ENCODE results near the gene CLEC3B.

The CLEC3B gene

DNA sequence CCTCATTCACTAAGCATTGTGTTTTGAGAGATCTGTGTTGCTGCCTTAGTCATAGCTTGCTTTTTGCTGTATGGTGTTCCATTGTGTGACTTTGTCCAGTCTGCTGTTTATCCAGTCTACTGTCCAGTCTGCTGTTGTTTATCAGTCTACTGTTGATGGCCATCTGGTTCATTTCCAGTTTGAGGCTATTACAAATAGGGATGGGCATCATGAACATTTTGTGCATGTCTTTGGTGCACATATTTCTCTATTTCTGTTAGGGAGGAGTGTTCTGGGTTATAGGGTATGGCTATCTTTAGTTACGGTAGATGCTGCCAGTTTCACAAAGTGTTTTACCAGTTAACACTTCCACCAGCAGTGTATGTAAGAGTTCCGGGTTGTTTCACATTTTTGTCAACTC lies 22.2 kb upstream of the CLEC3B start:
- DNase-seq: no peak

DNA sequence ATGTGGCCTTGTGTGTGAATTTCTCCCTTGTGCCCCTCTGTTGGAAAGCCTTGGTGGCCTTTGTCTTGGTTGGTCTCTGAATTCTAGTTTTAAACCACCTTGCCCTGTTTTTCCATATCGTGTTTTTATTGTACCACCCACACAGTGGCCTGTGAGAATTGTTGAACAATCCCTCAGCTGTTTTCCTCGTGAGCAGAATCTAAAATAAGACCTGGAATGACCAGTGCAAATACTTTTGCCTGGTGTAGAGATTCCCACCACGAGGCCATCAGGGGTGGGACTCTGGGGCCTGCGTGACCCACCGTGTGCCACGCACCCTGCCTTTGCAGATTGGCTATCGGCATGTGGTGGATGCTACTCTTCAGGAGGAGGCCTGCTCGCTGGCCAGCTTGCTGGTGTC lies 19.0 kb upstream of the CLEC3B start:
- DNase-seq: no peak

- no peak for DNase-seq
These were observed 18.0 kb upstream of the CLEC3B start for GRCh38 chr3:45008117-45008516.

GRCh38 chr3:45009868-45010267 lies 16.2 kb upstream of the CLEC3B start:
- no peak for DNase-seq

DNA sequence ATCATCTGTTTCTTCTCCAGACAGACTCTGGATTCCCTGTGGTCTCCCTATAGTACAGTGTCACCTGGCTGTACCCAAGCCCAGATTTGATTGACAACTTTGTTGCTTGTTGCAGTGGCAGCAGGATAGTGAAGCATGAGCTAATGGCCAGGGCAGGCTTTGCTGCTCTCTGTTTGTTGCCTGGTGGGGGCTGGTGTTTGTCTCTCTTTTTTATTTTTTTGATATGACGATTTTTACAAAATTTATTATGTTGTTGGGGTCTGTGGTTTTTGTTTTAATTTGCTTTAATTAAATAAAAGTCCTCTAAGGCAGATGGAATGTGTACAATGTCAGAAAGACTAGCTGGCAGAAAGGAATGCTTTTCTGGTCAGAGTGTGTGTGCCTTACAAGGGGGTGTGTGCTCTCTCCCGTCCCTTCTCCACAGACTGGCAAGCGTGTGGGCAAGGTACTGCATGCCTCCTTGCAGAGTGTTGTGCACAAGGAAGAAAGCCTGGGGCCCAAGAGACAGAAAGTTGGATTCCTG lies 15.2 kb upstream of the CLEC3B start:
- DNase-seq: no peak

GRCh38 chr3:45011756-45012508 lies 14.2 kb upstream of the CLEC3B start:
- no peak for DNase-seq

DNA sequence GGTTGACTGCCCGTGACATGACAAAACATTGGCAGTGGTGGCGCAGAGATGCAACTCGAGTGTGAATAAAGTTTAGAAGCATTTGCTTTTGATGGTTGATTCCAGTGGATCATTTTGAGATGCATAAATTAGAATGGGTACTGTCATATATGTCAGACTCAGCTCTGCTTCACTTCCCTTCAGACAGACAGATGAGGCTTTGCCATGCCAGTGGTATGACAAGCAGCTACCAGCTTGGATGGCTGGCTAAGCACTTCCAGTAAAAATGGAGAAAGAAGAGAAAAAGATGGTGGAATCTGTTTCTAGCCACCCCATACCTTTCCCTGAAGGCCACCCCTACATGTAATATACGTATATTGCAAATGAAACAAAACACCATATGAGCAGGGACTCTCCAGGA lies 13.5 kb upstream of the CLEC3B start:
- no peak for DNase-seq

- no peak for DNase-seq
These were observed 9.2 kb upstream of the CLEC3B start for GRCh38 chr3:45016916-45017315.

DNA sequence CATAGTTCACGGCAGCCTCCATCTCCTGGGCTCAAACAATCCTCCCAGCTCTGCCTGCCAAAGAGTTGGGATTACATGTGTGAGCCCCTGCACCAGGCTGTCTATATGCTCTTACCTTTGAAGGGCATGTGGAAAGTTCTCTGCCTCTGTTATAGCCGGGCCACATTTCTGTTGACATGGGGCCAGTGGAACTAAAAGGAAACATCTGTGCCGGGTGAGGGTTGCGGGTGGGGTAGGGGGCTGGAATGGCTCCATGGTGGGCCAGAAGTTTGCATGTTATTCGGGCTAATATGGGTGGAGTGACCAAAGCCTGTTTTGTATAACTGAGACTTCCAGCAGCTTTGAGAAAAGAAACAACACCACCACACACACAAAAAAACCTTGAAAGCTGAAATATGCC lies 8.3 kb upstream of the CLEC3B start:
- DNase-seq: no peak

- DNase-seq: no peak
These were observed 5.6 kb upstream of the CLEC3B start for GRCh38 chr3:45020534-45020933.

- no peak for DNase-seq
These were observed 4.4 kb upstream of the CLEC3B start for GRCh38 chr3:45021524-45022297.

DNA sequence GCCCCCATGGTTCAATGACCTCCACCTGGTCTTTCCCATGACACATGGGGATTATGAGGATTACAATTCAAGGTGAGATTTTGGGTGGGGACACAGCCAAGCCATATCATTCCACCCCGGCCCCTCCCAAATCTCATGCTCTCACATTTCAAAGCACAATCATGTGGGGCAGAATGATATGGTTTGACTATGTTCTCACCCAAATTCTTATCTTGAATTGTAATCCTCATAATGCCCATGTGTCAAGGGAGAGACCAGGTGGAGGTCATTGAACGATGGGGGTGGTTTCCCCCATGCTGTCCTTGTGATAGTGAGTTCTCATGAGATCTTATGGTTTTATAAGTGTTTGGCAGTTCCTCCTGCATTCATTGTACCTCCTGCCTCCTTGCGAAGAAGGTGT lies 2.4 kb upstream of the CLEC3B start:
- DNase-seq: no peak

- DNase-seq: no peak
These were observed 1.4 kb upstream of the CLEC3B start for GRCh38 chr3:45024542-45025255.

GRCh38 chr3:45026957-45027356 lies 854 bp downstream of the CLEC3B start:
- DNase-seq: no peak

- no peak for DNase-seq
These were observed 1.3 kb downstream of the CLEC3B start for GRCh38 chr3:45027441-45027840.

DNA sequence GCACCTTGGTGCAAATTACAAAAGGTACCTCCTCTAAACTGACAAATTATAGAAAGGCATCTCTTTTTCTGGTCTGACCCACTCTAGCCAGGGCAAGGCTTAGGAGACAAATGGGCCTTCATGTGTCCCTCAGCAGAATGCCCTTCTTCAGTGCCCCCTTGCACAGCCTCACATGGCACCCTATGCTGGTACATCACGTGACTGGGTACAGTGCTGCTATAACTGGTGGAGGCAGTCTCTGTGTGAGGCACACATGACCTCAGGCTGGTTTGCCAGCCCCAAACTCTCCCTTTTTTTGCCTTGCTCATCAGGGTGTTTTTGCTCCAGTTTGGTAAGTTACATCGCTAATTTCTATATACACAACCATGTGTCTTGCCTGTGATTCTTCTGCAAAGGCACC lies 3.1 kb downstream of the CLEC3B start:
- DNase-seq: no peak

DNA sequence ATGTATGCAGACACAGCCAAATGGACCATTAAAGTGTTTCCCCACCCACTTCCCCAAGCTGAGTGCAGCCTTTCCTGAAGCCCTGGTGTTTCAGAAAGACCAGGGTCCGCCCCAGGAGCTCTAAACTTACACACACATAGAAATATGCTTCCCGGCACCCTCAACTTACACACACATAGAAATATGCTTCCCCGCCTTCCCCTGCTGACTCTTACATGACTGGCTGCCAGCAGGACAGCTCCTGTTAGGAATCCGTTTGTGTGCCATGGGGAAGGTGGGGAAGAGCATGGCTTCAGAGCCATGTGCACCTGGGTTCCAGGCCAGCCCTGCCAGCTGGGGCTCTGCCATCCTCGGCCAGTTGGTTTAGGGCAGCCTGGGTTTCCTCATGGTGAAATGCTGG lies 3.6 kb downstream of the CLEC3B start:
- no peak for DNase-seq

GRCh38 chr3:45031531-45031930 lies 5.4 kb downstream of the CLEC3B start:
- no peak for DNase-seq

DNA sequence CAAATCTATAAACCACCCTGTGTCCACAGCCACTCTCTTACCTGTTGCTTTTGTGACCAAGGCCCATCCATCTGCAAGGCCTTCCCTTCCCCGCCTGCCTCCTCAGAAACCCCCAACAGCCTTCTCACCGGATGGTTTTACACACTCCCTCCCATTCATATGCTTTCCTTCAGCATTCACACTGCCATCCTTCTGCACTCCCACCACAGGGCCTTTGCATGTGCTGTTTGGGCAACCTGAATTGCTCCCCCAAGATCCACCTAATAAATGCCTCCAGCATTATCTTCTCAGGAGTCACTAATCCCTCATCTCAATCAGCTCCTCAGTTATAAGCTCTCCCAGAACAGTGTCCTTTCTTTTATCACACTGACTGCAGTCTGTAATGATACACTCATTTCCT lies 6.0 kb downstream of the CLEC3B start:
- no peak for DNase-seq

DNA sequence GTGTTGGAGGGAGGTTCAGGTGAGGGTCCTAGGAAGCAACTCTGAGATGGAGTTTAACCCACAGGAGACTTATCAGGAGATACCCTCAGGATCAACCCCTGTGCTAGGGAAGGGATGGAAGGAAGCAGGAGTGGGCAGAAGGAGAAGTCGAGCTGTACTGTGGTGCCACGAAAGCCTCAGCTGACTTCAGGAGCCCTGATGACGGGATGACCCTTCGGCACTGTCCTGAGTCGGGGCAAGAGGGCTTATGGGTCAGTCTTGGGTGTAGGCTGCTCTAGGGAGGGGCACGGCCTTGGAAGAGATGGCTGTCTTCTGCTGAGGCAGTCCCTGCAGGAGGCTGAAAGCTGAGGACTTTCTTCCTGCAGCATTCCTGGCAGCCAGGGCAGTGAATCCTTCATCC lies 7.7 kb downstream of the CLEC3B start:
- no peak for DNase-seq

DNA sequence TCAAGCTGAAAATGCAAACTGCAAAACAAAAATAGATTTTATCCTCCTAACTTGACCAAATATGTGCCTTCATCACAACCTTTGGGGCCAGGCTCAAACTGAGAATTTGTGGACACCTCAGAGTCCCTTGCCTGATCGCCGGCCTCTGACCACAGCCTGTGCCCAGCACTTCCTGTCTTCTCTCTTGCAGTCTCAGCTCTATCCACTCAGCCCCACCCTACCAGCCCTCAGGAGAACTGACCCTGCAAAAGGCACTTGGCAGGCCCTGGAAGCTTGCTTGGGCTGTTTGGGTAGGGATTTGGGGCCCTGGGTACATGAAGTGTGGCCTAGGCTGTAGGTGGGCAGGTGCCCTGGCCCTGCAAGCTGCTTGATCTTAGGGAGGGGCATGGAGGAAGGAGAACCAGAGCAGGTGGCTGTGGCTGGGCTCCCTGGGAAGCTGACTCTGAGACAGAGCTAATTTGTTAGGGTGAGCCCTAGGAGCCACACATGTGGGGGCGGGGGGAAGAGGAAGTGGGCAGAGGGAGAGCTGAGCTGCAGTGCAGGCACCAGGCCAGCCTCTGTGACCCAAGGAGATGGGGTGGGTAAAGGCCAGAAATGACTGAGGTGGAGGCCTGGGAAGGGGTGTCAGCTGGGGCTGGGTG lies 8.6 kb downstream of the CLEC3B start:
- DNase-seq: no peak

DNA sequence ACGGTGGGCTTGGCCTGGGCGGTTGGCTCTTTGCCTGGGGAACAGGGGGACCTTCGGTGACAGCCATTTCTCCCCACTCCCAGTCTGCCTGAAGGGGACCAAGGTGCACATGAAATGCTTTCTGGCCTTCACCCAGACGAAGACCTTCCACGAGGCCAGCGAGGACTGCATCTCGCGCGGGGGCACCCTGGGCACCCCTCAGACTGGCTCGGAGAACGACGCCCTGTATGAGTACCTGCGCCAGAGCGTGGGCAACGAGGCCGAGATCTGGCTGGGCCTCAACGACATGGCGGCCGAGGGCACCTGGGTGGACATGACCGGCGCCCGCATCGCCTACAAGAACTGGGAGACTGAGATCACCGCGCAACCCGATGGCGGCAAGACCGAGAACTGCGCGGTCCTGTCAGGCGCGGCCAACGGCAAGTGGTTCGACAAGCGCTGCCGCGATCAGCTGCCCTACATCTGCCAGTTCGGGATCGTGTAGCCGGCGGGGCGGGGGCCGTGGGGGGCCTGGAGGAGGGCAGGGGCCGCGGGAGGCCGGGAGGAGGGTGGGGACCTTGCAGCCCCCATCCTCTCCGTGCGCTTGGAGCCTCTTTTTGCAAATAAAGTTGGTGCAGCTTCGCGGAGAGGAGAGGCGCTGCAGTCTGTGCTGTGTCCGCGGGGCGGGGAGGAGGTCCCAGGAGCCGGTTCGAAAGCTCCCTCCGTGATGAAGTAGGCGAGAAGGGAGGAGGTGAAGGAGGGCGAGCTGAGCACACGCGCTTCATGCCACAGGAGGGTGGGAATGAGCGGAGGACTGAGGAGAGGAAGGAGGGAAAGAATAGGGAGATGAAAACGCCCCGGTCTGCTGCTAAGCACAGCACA lies 9.6 kb downstream of the CLEC3B start:
- DNase-seq: no peak
